ENCODE results near the gene EIF4EBP2. TPM values are rescaled to one million over a fixed set of nuclear protein-coding genes. Genes with fewer than 3 reads are reported as not detected.

EIF4EBP2 gene
- total RNA-seq, 1 donor from 2014 or later: 40.6 TPM

DNA sequence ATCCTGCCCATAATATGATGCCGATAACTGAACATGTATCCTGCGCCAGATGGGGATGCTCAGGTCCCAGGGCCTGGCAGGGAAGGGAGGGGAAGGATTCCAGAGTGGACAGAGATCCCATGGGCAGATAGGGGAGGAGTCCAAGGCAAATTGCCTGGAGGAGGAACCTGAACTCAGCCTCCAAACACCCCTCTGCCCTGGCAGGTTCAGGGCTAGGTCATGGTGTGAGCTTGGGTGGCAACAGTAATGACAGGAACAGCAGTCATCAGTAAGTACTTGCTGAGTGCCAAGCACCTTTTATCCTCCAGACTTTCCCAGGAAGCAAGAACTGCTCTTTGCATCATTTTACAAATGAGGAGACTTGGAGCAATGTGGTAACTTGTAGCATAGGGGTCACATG, 70.8 kb downstream of the EIF4EBP2 start:
- intact Hi-C loops (cut with micrococcal nuclease): loop anchor here (5.0 kb wide), 1 partner anchor 63 kb away; no protein-coding TSS in a partner anchor
- CTCF ChIA-PET: no interaction called here

DNA sequence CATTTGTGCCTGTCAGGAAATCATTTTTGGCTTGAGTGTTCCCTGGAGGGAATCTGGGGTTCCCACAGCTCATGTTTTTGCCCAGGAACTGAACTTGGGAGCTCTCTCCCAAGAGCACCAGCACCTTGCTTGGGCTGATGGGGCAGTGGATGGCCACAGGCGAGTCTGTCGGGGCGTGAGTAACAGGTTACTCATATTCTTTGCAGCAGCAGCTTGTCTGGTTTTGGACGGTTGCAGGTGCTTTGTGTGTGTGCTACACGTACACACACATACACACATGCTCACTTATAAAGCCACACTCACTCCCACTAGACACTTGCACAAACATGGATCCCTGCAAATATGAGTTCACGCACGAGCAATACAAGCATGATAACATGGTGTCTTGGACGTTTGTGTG, 71.7 kb downstream of the EIF4EBP2 start:
- DNase-seq: no peak
- H3K27me3 Mint-ChIP-seq: no peaks in the 10 kb centered on the region
- intact Hi-C loops (cut with micrococcal nuclease): loop anchor here (2.0 to 5.0 kb wide), 2 partner anchors 37 to 62 kb away; no protein-coding TSS in a partner anchor

More for the DNA sequence above, 70.8 kb downstream of the EIF4EBP2 start:
- DNase-seq: no peak
- ATAC-seq (ENCODE audit: low read depth): no peak
- Mint-ChIP-seq H3K4me1 (peaks cover 21% of the 10 kb centered on the region), H3K27ac (no peak overlapping the region), H3K27me3 (no peaks in the 10 kb centered on the region), H3K36me3 (ENCODE audit: low read depth) (no peaks in the 10 kb centered on the region), H3K9me3 (no peaks in the 10 kb centered on the region), H3K4me3 (no peak overlapping the region)
- TF ChIP-seq, protein P1, sequence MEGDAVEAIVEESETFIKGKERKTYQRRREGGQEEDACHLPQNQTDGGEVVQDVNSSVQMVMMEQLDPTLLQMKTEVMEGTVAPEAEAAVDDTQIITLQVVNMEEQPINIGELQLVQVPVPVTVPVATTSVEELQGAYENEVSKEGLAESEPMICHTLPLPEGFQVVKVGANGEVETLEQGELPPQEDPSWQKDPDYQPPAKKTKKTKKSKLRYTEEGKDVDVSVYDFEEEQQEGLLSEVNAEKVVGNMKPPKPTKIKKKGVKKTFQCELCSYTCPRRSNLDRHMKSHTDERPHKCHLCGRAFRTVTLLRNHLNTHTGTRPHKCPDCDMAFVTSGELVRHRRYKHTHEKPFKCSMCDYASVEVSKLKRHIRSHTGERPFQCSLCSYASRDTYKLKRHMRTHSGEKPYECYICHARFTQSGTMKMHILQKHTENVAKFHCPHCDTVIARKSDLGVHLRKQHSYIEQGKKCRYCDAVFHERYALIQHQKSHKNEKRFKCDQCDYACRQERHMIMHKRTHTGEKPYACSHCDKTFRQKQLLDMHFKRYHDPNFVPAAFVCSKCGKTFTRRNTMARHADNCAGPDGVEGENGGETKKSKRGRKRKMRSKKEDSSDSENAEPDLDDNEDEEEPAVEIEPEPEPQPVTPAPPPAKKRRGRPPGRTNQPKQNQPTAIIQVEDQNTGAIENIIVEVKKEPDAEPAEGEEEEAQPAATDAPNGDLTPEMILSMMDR (IDR thresholded peaks at IDR 0.05): no peak
- POLR2A ChIA-PET: no interaction called here

DNA sequence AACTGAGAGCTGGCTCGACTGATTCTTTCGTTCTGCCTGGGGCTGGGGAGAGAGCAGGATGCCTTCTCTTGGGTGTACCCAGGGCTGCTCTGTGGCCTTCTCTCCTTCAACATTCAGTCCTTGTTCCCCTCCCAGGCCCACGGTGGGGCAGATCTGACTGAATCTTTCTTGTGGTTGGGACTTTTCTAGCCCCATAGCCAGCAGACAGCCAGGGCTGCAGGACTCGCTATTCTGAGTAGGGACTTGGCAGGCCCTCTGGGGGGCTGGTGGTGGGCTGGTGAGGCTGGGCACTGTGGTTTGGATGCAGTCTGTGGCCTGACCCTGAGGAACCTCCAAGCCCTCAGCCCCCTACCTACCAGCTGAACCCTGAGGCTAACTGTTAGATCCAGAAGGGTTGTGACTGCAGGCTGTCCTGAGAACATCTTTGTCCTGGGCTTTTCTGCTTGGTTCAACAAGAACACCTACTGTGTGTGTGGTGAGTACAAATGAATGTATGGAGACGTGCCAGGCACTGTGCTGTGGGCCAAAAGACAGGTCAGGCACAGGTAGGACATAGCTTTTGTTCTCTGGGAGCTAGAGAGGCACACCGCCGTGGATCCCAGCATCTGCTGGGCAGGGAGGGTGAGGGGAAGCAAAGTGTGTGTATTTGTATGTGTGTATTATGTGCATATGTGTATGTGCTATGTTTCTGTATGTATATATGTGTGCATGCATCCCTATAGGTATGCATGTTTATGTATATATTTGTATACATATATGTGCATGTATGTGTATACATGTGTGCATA, 72.5 kb downstream of the EIF4EBP2 start:
- H3K27me3 Mint-ChIP-seq: no peaks in the 10 kb centered on the region
- H3K9me3 Mint-ChIP-seq: no peaks in the 10 kb centered on the region
- ChIA-PET CTCF (interaction anchor here (2.0 kb wide), 1 partner anchor 15 kb away, joined by 10 read pairs; no protein-coding TSS in a partner anchor), POLR2A (interaction anchor here (1.7 kb wide), 1 partner anchor 14 kb away, joined by 10 read pairs; no protein-coding TSS in a partner anchor)
- no peak overlapping the region for H3K4me3 Mint-ChIP-seq
- ATAC-seq (ENCODE audit: low read depth) (no peak), DNase-seq (no peak)
- H3K27ac Mint-ChIP-seq: no peak overlapping the region
- TF ChIP-seq, protein P1 (IDR thresholded peaks at IDR 0.05): no peak
- H3K36me3 Mint-ChIP-seq (ENCODE audit: low read depth): no peaks in the 10 kb centered on the region
- peaks cover 38% of the 10 kb centered on the region for H3K4me1 Mint-ChIP-seq
- intact Hi-C loops (cut with micrococcal nuclease): loop anchor here (2.0 to 5.0 kb wide), 2 partner anchors 36 to 61 kb away; no protein-coding TSS in a partner anchor

More for the DNA sequence above, 71.7 kb downstream of the EIF4EBP2 start:
- CTCF ChIA-PET: interaction anchor here (2.0 kb wide), 1 partner anchor 14 kb away, joined by 10 read pairs; no protein-coding TSS in a partner anchor
- Mint-ChIP-seq H3K36me3 (ENCODE audit: low read depth) (no peaks in the 10 kb centered on the region), H3K27ac (no peak overlapping the region), H3K4me1 (peaks cover 30% of the 10 kb centered on the region), H3K4me3 (no peak overlapping the region), H3K9me3 (no peaks in the 10 kb centered on the region)
- TF ChIP-seq, protein P1 (IDR thresholded peaks at IDR 0.05): no peak
- POLR2A ChIA-PET: no interaction called here
- ATAC-seq (ENCODE audit: low read depth): no peak

DNA sequence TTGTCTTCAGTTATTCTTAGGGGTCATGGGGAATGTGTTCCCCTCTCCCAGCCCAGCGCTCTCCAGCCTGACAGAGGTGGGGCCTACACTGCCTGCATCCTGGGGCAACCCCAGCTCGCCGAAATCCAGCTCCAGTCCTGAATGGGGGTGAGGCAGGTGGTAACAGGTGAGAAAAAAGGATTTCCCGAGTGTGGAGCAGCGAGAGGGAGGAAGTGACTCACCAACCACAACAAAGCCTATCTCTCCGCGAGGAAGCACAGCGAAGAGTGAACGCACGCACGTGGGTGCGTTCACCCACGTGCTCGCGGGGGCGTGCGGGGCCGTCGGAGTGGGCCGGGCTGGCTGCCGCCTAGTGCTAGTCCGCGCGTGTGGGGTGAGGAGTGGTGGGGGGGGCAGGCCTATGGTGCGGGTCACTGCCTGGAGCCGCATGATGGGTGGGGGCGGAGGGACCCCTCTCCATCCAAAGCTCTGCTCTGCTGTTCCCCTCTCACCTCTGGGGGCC, 73.8 kb downstream of the EIF4EBP2 start:
- H3K4me1 Mint-ChIP-seq: peaks cover 46% of the 10 kb centered on the region

More for the DNA sequence above, 73.8 kb downstream of the EIF4EBP2 start:
- Mint-ChIP-seq H3K9me3 (no peaks in the 10 kb centered on the region), H3K4me3 (peak overlapping the region; percentile 81), H3K36me3 (ENCODE audit: low read depth) (no peaks in the 10 kb centered on the region), H3K27me3 (no peaks in the 10 kb centered on the region), H3K27ac (peak overlapping the region; percentile 56)
- ATAC-seq (ENCODE audit: low read depth): peak; percentile 58
- CTCF ChIA-PET: interaction anchor here (2.0 kb wide), 1 partner anchor 16 kb away, joined by 10 read pairs; no protein-coding TSS in a partner anchor
- peak; percentile 49 for DNase-seq
- POLR2A ChIA-PET: interaction anchor here (1.7 to 2.6 kb wide), 2 partner anchors 13 to 16 kb away, joined by 10 to 19 read pairs; no protein-coding TSS in a partner anchor
- intact Hi-C loops (cut with micrococcal nuclease): loop anchor here (2.0 to 5.0 kb wide), 3 partner anchors 17 to 60 kb away; no protein-coding TSS in a partner anchor
- TF ChIP-seq, protein P1 (IDR thresholded peaks at IDR 0.05): no peak

Other genes starting within 250 kb of the EIF4EBP2 start
- gene SAR1A, start 233.6 kb upstream of the EIF4EBP2 start, total RNA-seq: 65.9 and 67.6 TPM in 2 replicates
- 107 and 118 TPM in 2 replicates for gene PPA1, start 170.7 kb upstream of the EIF4EBP2 start, total RNA-seq
- gene NPFFR1, start 120.1 kb upstream of the EIF4EBP2 start, total RNA-seq: not detected in 2 replicates
- gene LRRC20, start 21.5 kb upstream of the EIF4EBP2 start, total RNA-seq: 0.64 and 0.81 TPM in 2 replicates
- not detected in 2 replicates for gene NODAL, start 37.5 kb downstream of the EIF4EBP2 start, total RNA-seq
- 2.4 and 3.3 TPM in 2 replicates for gene PALD1, start 74.6 kb downstream of the EIF4EBP2 start, total RNA-seq
- 0.53 and 0.61 TPM in 2 replicates for gene PRF1, start 198.6 kb downstream of the EIF4EBP2 start, total RNA-seq

Data from activated B cell treated with CpG ODN at 0.5 μM for 24 hours (primary cell).